Measurements from ENCODE around the gene UST. TPM values are rescaled to one million over a fixed set of nuclear protein-coding genes. Genes with fewer than 3 reads are reported as not detected.

The UST gene
- total RNA-seq, 4 donors from 2014 or later: 2.9 to 12.0 (median 5.7) TPM

DNA sequence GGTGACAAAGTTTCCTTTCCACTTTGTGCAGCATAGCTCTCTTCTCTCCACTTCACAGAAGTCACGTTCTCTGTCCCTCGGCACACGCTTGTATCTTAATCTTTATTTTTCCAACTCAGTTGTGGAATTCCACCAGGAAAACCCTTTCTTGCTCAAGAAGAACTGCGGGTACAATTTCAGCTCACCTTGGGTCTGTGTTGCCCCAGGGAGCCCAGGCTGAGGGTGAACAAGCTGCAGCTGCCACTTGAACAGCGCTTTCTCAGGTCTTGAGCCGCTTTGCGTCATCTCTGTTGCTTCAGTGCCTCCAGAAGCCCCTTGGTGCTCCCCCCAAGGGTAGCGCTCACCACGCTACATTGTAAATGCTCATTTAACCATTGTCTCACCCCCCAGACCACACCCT lies 341.5 kb downstream of the UST start:
- peaks cover 0 to 8% (median 0%) of the 10 kb centered on the region in 4 donors for H3K27me3 ChIP-seq
- H3K36me3 ChIP-seq: no peaks in the 10 kb centered on the region
- no peak overlapping the region for H3K27ac ChIP-seq
- H3K4me1 ChIP-seq: no peaks in the 10 kb centered on the region
- DNase-seq: no peak
- H3K9me3 ChIP-seq: no peaks in the 10 kb centered on the region
- intact Hi-C loops (cut with DNase I): no loop called here
- H3K4me3 ChIP-seq: no peak overlapping the region
- 88 to 95% methylated on average over 6 to 9 of the region's 9 CpGs for WGBS, 2 donors
- TF ChIP-seq, protein P1, sequence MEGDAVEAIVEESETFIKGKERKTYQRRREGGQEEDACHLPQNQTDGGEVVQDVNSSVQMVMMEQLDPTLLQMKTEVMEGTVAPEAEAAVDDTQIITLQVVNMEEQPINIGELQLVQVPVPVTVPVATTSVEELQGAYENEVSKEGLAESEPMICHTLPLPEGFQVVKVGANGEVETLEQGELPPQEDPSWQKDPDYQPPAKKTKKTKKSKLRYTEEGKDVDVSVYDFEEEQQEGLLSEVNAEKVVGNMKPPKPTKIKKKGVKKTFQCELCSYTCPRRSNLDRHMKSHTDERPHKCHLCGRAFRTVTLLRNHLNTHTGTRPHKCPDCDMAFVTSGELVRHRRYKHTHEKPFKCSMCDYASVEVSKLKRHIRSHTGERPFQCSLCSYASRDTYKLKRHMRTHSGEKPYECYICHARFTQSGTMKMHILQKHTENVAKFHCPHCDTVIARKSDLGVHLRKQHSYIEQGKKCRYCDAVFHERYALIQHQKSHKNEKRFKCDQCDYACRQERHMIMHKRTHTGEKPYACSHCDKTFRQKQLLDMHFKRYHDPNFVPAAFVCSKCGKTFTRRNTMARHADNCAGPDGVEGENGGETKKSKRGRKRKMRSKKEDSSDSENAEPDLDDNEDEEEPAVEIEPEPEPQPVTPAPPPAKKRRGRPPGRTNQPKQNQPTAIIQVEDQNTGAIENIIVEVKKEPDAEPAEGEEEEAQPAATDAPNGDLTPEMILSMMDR (IDR thresholded peaks at IDR 0.05): no peak
- TF ChIP-seq POLR2A (IDR thresholded peaks at IDR 0.05): no peak

GRCh38 chr6:149089510-149089909 lies 342.7 kb downstream of the UST start:
- peaks cover 0 to 11% (median 0%) of the 10 kb centered on the region in 3 donors for H3K4me1 ChIP-seq
- intact Hi-C loops (cut with DNase I): no loop called here
- 92 to 93% methylated on average over 8 of the region's 8 CpGs for WGBS, 2 donors

GRCh38 chr6:149090937-149091336 lies 344.1 kb downstream of the UST start:
- no peak overlapping the region for H3K27ac ChIP-seq
- H3K4me1 ChIP-seq: peaks cover 0 to 19% (median 0%) of the 10 kb centered on the region in 3 donors
- H3K4me3 ChIP-seq: no peak overlapping the region
- DNase-seq: no peak
- 72 to 78% methylated on average over 4 of the region's 4 CpGs for WGBS, 2 donors
- intact Hi-C loops (cut with DNase I): no loop called here
- H3K9me3 ChIP-seq: no peaks in the 10 kb centered on the region
- peaks cover 0 to 8% (median 0%) of the 10 kb centered on the region in 4 donors for H3K27me3 ChIP-seq
- no peaks in the 10 kb centered on the region for H3K36me3 ChIP-seq
- TF ChIP-seq POLR2A (IDR thresholded peaks at IDR 0.05): no peak

More at GRCh38 chr6:149089510-149089909, 342.7 kb downstream of the UST start:
- no peak overlapping the region for H3K27ac ChIP-seq
- H3K4me3 ChIP-seq: no peak overlapping the region
- peaks cover 0 to 8% (median 0%) of the 10 kb centered on the region in 4 donors for H3K27me3 ChIP-seq
- no peaks in the 10 kb centered on the region for H3K9me3 ChIP-seq
- no peak for DNase-seq
- no peak for TF ChIP-seq POLR2A (IDR thresholded peaks at IDR 0.05)
- TF ChIP-seq, protein P1 (IDR thresholded peaks at IDR 0.05): no peak
- H3K36me3 ChIP-seq: no peaks in the 10 kb centered on the region

DNA sequence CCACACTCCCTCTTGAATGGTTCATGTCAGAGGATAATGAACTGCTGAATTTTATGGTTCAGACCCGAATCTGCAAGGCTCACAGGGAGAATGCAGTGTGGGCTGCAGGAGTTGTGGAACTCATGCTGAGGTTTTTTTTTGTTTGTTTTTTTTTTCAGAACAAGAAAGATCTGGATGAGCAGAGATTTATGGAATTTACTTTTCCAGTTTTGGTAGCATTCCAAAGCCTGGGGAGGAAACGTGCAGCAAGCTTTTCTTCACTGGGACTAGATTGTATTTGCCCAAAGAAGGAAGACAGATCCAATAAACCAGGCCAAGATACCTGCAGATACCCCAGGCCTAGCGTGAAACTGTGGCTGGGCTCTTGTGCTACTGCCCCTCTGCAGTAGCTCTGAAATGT lies 346.8 kb downstream of the UST start:
- WGBS, 2 donors: 41 to 58% methylated on average over 3 of the region's 3 CpGs

GRCh38 chr6:149094156-149094555 lies 347.3 kb downstream of the UST start:
- intact Hi-C loops (cut with DNase I): no loop called here
- Histone ChIP-seq H3K36me3 (no peaks in the 10 kb centered on the region), H3K27me3 (peaks cover 0 to 3% (median 0%) of the 10 kb centered on the region in 4 donors), H3K27ac (no peak overlapping the region), H3K4me3 (no peak overlapping the region), H3K4me1 (peaks cover 0 to 19% (median 0%) of the 10 kb centered on the region in 3 donors), H3K9me3 (peaks cover 0 to 11% (median 0%) of the 10 kb centered on the region in 3 donors)
- no peak for DNase-seq
- 36 to 39% methylated on average over 3 of the region's 3 CpGs for WGBS, 2 donors
- TF ChIP-seq, protein P1 (IDR thresholded peaks at IDR 0.05): no peak
- TF ChIP-seq POLR2A (IDR thresholded peaks at IDR 0.05): no peak

More for the DNA sequence above, 346.8 kb downstream of the UST start:
- H3K27me3 ChIP-seq: peaks cover 0 to 3% (median 0%) of the 10 kb centered on the region in 4 donors
- TF ChIP-seq POLR2A (IDR thresholded peaks at IDR 0.05): no peak
- TF ChIP-seq, protein P1 (IDR thresholded peaks at IDR 0.05): no peak
- peaks cover 0 to 19% (median 0%) of the 10 kb centered on the region in 3 donors for H3K4me1 ChIP-seq
- H3K4me3 ChIP-seq: no peak overlapping the region
- no peak overlapping the region for H3K27ac ChIP-seq
- DNase-seq: no peak
- intact Hi-C loops (cut with DNase I): no loop called here
- H3K9me3 ChIP-seq: peaks cover 0 to 7% (median 0%) of the 10 kb centered on the region in 3 donors
- no peaks in the 10 kb centered on the region for H3K36me3 ChIP-seq

Data from esophagus squamous epithelium (tissue), 5 donors.